Anterior cingulate cortex (tissue), 58 donors: ENCODE measurements around the gene PITPNC1.
"Not testable (repeated sequence)": the region's sequence is repeated elsewhere in the genome, so short reads cannot be mapped to it uniquely, and the experiment has no call there.

Experiments used
- DNase-seq, 58 donors: peaks; one replicate each; lab custom pipeline; 2025; lab: John Stamatoyannopoulos, UW

Gene PITPNC1

DNA sequence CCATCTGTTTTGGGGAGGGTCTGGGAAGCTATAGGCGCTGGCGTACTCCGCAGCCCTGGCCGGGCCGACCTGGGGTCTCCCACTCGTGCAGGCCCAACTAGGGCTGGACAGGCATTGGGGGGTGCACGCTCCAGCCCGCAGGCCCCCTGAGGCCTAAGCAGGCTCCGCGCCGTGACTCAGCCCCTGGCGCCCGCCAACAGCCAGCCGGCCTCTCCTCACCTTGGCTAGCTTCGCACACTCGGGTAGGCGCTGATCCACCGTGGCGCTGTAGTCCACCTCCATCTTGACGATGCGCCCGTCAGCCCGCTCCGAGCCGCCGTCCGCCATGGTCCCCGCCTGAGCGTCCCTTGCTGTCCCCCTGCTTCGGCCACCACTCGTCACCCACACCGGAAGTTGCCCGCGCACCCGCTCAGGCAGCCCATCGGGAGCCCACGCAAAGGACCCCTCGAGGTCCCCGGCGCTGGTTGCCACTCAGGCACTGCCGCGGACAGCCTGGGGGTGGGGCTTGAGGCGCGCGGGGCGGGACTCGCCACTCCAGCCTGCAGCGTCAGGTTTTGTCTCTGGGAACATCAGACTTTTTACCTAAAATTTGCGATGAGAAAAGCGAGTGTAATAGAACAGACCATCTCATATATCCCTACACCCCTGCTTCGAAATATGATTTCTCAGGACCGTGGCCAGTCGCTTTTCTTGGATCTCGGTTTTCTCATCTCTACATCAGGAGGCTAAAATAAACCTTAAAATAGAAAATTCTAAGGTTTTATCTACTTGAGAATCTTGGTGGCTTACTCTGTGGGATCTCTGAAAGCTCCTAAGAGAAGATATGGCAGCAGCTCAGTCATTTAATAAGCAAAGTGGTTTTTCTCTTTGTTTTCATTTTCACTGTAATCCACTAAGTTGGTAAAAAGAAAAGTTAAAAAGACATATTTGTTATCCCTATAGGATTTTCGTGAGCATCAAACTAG lies 10.6 kb upstream of the PITPNC1 start, which contains the start of gene PSMD12:
Gene PSMD12 (minus strand): TSS at position 385 of the 965 bp plus-strand sequence. CDS start 58 bp downstream, at position 327.
- DNase-seq = peak; percentile 53 to 98 (median 91)

DNA sequence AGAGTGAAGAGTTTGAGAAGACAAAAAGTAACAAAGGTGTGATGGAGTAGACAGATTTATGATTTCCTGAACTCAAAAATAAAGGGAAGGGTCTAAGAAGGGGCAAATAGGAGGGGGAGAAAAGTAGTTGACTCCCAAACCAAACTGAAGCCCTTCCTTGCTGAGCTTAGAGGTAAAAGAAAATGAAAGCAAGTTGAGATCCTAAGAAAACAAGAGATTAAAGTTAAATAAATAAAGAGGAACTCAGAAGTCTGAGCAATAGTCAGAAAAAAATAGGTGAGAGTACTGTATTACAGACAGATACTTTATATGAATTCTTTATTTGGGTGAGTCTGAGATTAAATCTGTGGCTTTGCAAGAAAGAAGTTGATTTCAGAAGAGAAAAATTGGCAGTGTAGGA lies 7.4 kb upstream of the PITPNC1 start:
- no peak for DNase-seq

DNA sequence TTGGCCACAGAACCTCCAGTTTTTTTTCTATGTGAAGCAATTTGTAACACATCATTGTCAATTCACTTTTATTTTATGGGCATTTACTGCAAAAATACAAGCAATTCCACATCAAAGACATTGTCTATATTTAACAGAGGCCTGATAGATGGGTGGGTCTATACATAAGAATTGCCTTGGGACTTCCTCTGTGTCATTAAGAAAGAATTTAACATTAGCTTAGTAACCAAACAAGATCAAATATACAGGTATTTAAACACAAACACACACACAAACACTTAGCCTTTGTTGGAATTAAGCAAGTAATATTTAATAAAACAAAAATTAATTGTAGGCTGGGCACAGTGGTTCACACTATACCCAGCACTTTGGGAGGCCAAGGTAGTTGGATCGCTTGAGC lies 4.3 kb upstream of the PITPNC1 start:
- DNase-seq = no peak

DNA sequence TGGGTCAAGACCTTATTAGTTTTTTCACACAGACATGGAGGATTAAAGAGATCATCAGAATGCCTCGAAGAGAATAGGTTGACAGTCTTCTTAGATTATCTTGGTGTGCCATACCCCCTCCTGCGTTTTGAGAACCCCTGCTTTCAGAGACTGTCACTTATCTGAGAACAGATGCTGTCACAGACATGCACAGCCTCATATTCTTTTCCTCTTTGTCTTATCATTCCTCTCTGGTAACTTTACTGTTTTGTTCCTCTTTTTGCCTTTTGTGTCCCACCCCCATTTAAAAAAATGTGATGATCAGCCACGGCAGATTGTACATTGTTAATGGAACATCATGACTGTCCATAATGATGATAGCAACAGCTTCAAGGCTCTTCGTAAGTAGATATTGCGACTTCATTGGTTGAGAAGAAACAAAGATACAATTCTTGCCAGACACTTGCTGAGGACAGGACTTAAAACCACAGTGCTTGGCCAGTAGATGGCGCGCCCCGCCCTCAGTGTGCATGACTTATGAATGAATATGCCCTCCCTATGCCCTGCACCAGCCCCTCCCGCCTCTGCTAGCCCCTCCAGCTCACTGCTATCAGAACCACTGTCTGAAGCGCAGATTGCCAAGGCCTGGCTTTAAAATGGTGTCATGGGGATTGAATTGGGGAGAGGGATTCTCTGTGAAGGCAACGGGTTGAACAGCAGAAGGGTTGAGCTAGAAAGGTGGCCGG lies 2.6 kb upstream of the PITPNC1 start:
- DNase-seq = peak in 56 of 58 donors; percentile 19 to 87 (median 62)

DNA sequence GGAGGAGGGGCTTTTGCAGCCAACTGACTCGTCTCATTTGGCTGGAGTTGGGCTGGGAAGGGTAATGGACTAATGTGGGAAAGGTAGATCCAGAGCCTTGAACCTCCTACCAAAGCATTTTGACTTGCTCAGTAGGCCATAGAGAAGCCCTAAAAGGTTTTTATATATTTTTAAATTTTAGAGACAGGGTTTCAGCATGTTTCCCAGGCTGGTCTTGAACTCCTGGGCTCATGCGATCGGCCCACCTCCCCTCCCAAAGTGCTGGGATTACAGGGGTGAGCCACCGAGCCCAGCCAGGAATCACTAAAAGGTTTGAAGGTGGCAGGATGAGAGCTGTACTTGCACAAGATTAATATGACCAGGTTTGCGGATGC lies 2.0 kb upstream of the PITPNC1 start:
- DNase-seq = no peak

DNA sequence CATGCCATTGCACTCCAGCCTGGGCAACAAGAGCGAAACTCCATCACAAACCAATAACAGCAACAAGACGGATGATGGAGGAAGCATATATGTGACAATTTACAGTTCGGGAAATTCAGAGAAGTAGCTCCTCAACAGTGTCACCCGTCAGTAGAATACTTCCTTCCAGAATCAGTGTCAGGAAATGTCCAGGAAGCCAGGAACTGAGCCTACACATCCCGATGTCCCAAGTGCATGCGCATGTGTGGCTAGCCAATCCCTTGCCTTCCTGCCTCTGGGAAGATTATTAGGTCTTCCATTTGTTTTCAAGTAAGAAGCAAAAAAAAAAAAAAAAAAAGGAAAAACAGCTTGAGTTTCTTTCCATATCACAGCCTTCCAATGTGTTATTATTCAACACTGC lies 1.4 kb upstream of the PITPNC1 start:
- no peak for DNase-seq

DNA sequence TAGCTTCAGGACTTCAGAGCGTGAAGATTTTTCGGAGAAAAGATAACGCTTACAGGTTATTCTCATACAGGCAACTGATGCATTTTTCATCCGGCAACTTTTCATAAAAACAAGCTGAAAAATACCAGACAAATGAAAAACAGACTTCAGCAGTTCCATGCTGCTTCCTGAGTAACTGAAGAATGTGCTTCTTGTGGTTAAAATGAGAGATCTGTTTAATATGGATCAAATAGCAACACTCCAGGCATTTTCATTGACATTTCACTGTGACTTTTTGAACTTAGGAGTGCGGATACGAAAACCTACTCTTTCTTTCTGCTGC lies 705 bp upstream of the PITPNC1 start:
- no peak for DNase-seq

DNA sequence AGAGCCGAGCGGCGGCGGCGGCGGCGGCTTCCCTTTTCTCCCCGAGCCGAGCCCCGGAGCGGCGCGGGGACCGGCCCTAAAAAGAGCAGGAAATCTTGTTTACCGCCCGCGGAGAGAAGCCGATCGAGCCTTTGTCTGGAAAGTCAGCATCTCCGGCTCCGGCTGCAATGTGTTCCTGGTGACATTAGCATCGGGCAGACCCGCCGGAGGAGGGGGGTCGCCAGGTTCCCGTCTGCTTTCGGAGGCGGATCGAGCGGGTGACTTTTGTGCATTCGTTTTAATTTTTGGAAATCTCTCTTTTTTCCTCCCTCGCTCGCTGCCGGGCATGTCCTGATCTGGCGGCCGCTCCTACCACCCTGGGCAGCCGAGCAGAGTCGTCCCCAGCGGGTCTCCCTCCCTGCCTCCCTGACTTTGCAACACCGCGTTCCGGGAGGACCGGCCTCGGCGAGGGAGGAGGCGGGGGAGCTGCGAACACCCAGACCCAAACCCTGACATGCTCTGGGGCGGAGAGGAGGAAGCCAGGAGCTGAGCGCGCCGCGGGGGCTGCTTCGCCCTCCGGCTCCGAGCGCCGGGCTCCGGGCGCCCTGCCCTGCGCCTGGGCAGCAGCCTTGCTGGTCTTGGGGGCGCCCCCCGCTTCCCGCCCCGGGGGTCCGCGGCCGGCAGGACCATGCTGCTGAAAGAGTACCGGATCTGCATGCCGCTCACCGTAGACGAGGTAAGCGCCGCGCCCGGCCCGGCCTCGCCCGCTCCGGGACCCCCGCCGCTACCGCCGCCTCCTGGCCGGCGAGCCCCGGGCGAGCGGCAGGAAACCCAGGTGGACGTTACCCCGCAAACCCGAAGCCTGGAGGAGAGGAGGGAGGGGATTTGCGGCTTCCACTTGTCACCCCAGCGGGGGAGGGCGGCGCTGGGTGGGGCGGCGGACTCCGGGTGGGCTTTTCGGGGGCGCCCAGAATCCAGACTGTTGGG lies 690 bp downstream of the PITPNC1 start:
- peak in 27 of 58 donors; percentile 11 to 79 (median 40) for DNase-seq

DNA sequence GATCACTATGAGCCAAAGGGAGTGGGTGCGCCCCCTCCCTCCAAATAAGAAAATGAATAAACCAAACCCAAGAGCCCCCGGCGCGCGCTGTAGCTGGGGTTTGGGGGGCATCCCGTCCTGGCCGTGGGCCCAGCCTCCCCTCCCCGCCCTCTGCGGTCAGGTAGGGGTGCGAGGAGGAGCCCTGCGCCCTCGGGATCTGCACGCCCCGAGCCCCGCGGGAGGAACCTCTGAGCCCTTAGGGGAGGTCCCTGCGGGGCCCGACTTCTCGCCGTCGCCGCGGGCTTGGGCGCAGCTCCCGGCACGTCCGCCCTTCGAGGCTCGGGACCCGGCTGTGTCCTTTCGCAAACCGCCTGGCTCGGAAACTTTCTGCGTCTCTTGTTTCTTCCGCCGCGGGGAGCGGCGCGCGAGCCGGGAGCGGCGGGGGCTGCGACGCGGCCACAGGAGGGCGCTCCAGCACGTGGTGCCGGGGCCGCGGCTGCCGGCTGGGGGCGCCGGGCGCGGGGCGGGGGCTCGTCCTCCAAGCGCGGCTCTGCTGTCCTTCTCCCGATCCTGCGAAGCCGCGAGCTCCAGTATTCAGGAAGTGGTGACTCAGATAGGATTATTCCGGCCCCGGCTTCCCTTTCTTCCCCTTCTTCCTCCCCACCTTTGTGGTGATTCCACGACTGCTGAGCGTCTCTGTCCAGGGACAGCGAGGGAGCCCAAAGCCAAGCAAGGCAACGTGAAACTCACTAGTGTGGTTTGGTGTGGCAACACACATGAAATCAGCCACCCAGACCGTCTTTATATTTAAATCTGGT lies 1.6 kb downstream of the PITPNC1 start:
- peak in 52 of 58 donors; percentile 28 to 77 (median 57) for DNase-seq

DNA sequence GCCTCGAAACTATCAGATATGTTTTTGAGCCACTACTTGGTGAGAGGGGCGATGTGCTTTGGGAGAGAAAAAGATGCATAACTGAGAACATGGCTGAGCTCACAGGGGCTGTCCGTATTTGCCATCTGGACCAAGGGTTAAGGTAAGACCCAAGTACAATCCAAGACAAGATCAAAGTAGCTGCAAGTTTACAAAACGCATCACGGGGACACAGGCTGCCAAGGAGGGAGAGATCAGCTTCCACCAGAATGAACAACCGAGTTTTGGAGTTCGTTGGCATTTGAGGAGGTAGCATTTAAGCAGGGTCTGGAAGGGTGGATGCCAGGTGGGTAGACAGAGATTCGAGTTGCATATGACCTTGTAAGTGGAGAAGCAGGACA lies 2.2 kb downstream of the PITPNC1 start:
- peak in 1 of 58 donors; percentile 47 for DNase-seq

DNA sequence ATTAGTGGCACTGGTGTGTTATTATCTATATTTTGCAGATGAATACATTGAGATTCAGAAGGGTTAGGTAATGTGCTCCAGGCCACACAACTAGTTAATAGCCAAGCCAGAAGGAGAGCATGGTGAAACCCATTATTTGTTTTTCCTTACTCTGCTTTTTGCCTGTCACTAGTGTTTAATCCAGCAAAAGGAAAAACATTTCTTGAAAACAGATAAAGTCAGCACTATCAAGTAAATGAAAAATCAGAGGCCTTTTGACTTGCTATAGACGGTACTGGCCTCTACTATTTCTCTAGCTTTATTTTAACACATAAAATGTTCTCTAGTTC lies 4.8 kb downstream of the PITPNC1 start:
- no peak for DNase-seq

DNA sequence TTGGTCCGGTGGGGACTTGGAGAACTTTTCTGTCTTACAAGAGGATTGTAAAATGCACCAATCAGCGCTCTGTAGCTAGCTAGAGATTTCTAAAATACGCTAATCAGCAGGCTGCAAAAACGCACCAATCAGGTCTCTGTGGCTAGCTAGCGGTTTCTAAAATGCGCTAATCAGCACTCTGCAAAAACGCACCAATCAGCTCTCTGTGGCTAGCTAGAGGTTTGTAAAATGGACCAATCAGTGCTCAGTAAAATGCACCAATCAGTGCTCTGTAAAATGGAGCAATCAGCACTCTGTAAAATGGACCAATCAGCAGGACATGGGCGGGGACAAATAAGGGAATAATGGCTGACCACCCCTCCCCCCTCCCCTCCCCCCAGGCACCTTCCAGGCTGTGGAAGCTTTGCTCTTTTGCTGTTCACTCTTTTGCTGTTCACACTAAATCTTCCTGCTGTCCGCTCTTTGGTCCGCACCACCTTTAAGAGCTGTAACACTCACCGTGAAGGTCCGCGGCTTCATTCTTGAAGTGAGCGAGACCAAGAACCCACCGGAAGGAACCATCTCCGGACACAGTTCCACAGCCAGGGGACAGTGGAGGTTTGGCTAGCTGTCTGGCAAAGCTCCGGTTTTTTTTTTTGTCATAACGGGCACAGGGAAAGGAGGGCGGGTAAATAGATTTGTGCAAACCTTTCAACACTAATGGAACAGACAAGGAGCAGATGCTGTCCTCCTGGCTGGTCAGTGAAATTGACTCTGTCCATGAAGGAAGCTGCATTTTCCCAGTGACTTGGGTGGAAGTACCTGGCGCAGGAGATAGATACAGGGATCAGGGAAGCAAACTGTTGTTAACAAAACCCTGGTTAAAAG lies 8.3 kb downstream of the PITPNC1 start:
- DNase-seq = no peak

DNA sequence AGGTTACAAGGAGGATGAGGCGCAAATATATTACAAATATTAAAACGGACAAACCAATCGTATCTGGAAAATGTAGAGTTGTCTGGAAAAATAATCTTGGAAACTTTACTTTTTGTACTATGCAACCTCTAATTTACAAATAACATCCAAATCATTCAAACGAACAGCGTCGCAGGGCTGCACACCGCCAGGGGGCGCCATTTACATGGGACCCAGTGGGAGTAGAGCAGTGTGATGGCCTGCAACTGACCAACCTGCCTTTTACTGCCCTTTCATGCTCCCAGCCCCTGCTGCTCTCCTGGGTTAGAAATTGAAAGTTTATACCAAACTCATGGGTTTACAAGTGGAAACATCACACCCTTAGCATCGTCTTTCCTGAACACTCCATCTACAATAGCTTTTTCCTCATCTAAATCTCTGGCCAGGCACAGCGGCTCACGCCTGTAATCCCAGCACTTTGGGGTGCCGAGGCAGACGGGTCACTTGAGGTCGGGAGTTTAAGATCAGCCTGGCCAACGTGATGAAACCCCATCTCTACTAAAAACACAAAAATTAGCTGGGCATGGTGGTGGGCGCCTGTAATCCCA lies 10.0 kb downstream of the PITPNC1 start:
- peak in 23 of 58 donors; percentile 3 to 64 (median 15) for DNase-seq

DNA sequence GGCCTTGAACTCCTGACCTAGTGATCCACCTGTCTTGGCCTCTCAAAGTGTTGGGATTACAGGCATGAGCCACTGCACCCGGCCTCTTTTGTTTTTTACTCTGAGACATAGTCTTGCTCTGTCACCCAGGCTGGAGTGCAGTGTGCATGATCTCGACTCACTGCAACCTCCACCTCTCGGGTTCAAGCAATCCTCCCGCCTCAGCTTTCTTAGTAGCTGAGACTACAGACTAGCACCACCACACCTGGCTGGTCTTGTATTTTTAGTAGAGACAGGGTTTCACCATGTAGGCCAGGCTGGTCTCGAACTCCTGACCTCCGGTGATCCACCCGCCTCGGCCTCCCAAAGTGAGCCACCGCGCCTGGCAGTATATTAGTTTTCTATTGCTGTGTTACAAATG lies 11.5 kb downstream of the PITPNC1 start:
- DNase-seq = not testable (repeated sequence)

DNA sequence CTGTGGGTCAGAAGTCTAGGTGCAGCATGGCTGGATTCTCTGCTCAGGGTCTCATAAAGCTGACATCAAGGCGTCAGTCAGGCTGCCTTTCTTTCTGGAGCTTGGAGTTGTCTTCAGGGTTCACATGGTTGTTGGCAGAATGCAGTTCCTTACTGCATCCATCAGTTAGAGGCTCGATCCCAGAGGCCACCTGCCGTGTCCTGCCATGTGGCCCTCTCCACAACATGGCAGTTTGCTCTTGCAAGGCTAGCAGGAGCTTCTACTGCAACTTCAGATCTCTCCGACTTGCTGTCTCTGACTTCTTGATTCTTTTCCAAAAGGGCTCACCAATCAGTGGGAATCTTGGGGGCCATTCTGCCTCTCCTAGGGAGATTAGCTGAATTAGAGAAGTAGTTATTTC lies 11.9 kb downstream of the PITPNC1 start:
- no peak for DNase-seq

DNA sequence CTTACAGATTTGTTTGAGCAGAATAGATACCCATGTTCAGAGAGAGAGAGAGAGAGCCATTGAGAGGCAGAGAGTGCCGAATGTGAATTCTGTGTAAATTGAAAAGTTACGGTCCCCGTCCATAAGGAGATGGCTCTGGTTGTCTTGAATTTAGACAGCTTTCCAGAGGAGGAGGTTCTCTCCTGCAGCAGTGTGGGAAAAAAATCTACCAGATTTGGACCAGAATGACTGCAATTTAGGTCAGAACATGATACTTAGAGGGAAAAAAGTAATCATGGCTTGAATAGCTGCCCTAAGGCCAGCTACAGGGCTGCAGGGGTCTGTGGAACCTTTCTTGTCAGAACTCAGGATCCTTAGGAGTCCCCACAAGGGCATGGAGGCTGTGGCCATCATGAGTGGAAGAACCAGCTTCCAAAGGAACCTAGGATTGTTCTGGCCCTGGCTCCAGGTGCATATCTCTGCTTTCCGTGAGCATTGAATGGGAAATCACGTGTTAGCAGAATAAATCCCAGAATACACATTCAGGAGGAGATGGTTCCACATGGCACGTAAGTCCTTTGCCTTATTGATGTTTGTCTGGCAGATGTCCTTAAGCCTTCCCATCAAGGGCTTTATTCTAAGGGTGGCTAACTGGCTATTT lies 13.0 kb downstream of the PITPNC1 start:
- DNase-seq = peak in 1 of 58 donors; percentile 32

DNA sequence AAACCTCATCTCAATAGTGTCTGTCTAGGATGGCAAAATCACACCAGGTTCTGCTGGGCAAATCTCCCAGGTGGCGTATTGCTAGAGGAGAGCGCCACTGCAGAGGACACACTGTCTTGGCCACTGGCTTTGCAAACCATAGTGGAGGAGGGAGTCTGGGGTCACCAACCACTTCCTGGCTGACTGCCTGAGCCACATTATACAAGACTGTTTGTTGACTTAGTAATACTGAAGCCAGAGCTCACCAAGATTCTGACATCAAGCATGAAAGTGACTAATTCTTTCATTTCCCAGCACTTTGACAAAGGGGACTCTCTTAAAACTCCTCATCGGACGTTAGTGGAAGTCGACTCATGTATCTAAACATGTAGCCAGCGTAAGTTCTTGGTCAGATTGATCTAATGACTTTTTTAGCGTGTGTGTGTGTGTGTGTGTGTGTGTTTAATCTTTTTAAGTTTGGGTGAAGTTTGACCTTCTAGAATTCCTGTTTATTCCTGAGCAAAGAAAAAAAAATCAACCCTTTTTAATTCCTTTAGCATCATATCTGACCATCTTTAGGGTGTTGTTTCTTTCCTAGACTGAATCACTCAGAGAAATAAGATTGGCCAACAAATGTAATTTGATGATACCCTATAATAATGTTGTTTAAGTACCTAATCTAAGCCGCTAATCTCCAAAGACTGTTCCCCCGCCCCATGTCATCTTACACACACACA lies 13.7 kb downstream of the PITPNC1 start:
- peak in 38 of 58 donors; percentile 8 to 76 (median 32) for DNase-seq
